ENCODE results near the gene PFKFB2. TPM values are rescaled to one million over a fixed set of nuclear protein-coding genes. Genes with fewer than 3 reads are reported as not detected.
A peak's percentile ranks its signal among the peaks of the same experiment; 100 is the strongest.

The PFKFB2 gene
- total RNA-seq, 6 donors from 2014 or later: 25.3 to 95.5 (median 58.0) TPM

GRCh38 chr1:207059881-207060280 is 6.8 kb downstream of the PFKFB2 start:
- H3K4me3 ChIP-seq: no peak overlapping the region
- no peak for TF ChIP-seq CTCF (IDR thresholded peaks at IDR 0.05)
- TF ChIP-seq POLR2AphosphoS5 (IDR thresholded peaks at IDR 0.05): no peak
- no peak for TF ChIP-seq EP300 (IDR thresholded peaks at IDR 0.05)
- TF ChIP-seq POLR2A (IDR thresholded peaks at IDR 0.05): no peak
- WGBS, 2 donors: 36 to 61% methylated on average over 4 of the region's 4 CpGs
- peaks cover 0 to 40% (median 12%) of the 10 kb centered on the region in 4 donors for H3K36me3 ChIP-seq
- peak overlapping the region; percentile 30 to 81 (median 74) for H3K27ac ChIP-seq
- no peaks in the 10 kb centered on the region for H3K27me3 ChIP-seq
- DNase-seq: no peak
- H3K9me3 ChIP-seq: no peaks in the 10 kb centered on the region
- no peak for ATAC-seq (ENCODE audit: low FRiP score in 2 of 2)
- H3K4me1 ChIP-seq: peaks cover 0 to 34% (median 13%) of the 10 kb centered on the region in 4 donors

- H3K27me3 ChIP-seq: no peaks in the 10 kb centered on the region
- TF ChIP-seq POLR2AphosphoS5 (IDR thresholded peaks at IDR 0.05) (no peak), POLR2A (IDR thresholded peaks at IDR 0.05) (no peak), EP300 (IDR thresholded peaks at IDR 0.05) (no peak)
- DNase-seq: no peak
- no peak overlapping the region for H3K4me3 ChIP-seq
- no peaks in the 10 kb centered on the region for H3K9me3 ChIP-seq
- WGBS, 2 donors: 63 to 71% methylated on average over 3 of the region's 3 CpGs
- H3K4me1 ChIP-seq: peaks cover 0 to 30% (median 12%) of the 10 kb centered on the region in 4 donors
- ATAC-seq (ENCODE audit: low FRiP score in 2 of 2): no peak
- peak overlapping the region in 3 of 4 donors; percentile 18 to 81 (median 71) for H3K27ac ChIP-seq
- peaks cover 5 to 47% (median 16%) of the 10 kb centered on the region in 4 donors for H3K36me3 ChIP-seq
These were observed 7.5 kb downstream of the PFKFB2 start for GRCh38 chr1:207060596-207060995.

- Histone ChIP-seq H3K36me3 (peaks cover 9 to 61% (median 16%) of the 10 kb centered on the region in 4 donors), H3K4me3 (no peak overlapping the region), H3K4me1 (peaks cover 0 to 25% (median 12%) of the 10 kb centered on the region in 4 donors), H3K27me3 (no peaks in the 10 kb centered on the region), H3K9me3 (no peaks in the 10 kb centered on the region), H3K27ac (no peak overlapping the region)
- WGBS, 2 donors: 89 to 91% methylated on average over 1 of the region's 1 CpG
- ATAC-seq (ENCODE audit: low FRiP score in 2 of 2) (no peak), DNase-seq (no peak)
- TF ChIP-seq CTCF (IDR thresholded peaks at IDR 0.05) (no peak), POLR2A (IDR thresholded peaks at IDR 0.05) (no peak), EP300 (IDR thresholded peaks at IDR 0.05) (no peak), POLR2AphosphoS5 (IDR thresholded peaks at IDR 0.05) (no peak)
These were observed 9.0 kb downstream of the PFKFB2 start for GRCh38 chr1:207062058-207062457.

GRCh38 chr1:207063014-207063413 is 9.9 kb downstream of the PFKFB2 start:
- Histone ChIP-seq H3K36me3 (peaks cover 9 to 69% (median 19%) of the 10 kb centered on the region in 4 donors), H3K27me3 (no peaks in the 10 kb centered on the region), H3K9me3 (no peaks in the 10 kb centered on the region), H3K4me1 (peaks cover 0 to 25% (median 11%) of the 10 kb centered on the region in 4 donors), H3K4me3 (no peak overlapping the region), H3K27ac (peak overlapping the region in 2 of 4 donors; percentile 1 to 65)
- TF ChIP-seq POLR2AphosphoS5 (IDR thresholded peaks at IDR 0.05) (no peak), EP300 (IDR thresholded peaks at IDR 0.05) (no peak), CTCF (IDR thresholded peaks at IDR 0.05) (no peak), POLR2A (IDR thresholded peaks at IDR 0.05) (no peak)
- ATAC-seq (ENCODE audit: low FRiP score in 2 of 2) (no peak), DNase-seq (no peak)
- 91 to 97% methylated on average over 5 of the region's 5 CpGs for WGBS, 2 donors

- peaks cover 0 to 11% (median 5%) of the 10 kb centered on the region in 4 donors for H3K4me1 ChIP-seq
- DNase-seq (peak in 1 of 2 donors; percentile 77), ATAC-seq (ENCODE audit: low FRiP score in 2 of 2) (peak; percentile 57 to 80)
- H3K36me3 ChIP-seq: peaks cover 9 to 81% (median 21%) of the 10 kb centered on the region in 4 donors
- peak overlapping the region; percentile 1 to 65 (median 48) for H3K27ac ChIP-seq
- WGBS, 2 donors: 72 to 77% methylated on average over 7 to 8 of the region's 8 CpGs
- H3K9me3 ChIP-seq: no peaks in the 10 kb centered on the region
- H3K27me3 ChIP-seq: no peaks in the 10 kb centered on the region
- TF ChIP-seq POLR2AphosphoS5 (IDR thresholded peaks at IDR 0.05) (no peak), EP300 (IDR thresholded peaks at IDR 0.05) (no peak), POLR2A (IDR thresholded peaks at IDR 0.05) (peak in 1 of 4 donors; percentile 10)
- no peak overlapping the region for H3K4me3 ChIP-seq
These were observed 11.5 kb downstream of the PFKFB2 start for GRCh38 chr1:207064561-207064960.

- WGBS, 2 donors: 52% methylated on average over 3 of the region's 3 CpGs
These were observed 14.1 kb downstream of the PFKFB2 start for GRCh38 chr1:207067185-207067584.

More at GRCh38 chr1:207067185-207067584, 14.1 kb downstream of the PFKFB2 start:
- no peaks in the 10 kb centered on the region for H3K9me3 ChIP-seq
- ATAC-seq (ENCODE audit: low FRiP score in 2 of 2) (no peak), DNase-seq (no peak)
- peak overlapping the region in 1 of 4 donors; percentile 1 for H3K4me3 ChIP-seq
- H3K4me1 ChIP-seq: peaks cover 0 to 5% (median 5%) of the 10 kb centered on the region in 4 donors
- no peak overlapping the region for H3K27ac ChIP-seq
- H3K36me3 ChIP-seq: peaks cover 2 to 78% (median 37%) of the 10 kb centered on the region in 4 donors
- H3K27me3 ChIP-seq: no peaks in the 10 kb centered on the region
- TF ChIP-seq POLR2AphosphoS5 (IDR thresholded peaks at IDR 0.05) (no peak), EP300 (IDR thresholded peaks at IDR 0.05) (no peak), POLR2A (IDR thresholded peaks at IDR 0.05) (no peak), CTCF (IDR thresholded peaks at IDR 0.05) (no peak)

Data from upper lobe of left lung (tissue), 6 donors.